WTC11 (cell line): Measurements from ENCODE around the gene LEFTY1. TPM values are rescaled to one million over a fixed set of nuclear protein-coding genes. Genes with fewer than 3 reads are reported as not detected.
A peak's percentile ranks its signal among the peaks of the same experiment; 100 is the strongest.

ENCODE experiments used
- ATAC-seq: fragments of 200-7000 bp; cut with Tn5 transposase; 2 replicates; pipeline ENCODE4 v1.10.0; 2021; ENCODE audit warnings: mild to moderate bottlenecking, moderate library complexity
- CTCF ChIA-PET: fragments of 300-600 bp; sonication (Branson Sonifier 250); formaldehyde crosslinking; loops from one replicate; lab custom pipeline; 2021; ENCODE audit warnings: antibody characterized with exemption; lab: Charles Lee
- POLR2A ChIA-PET: fragments of 350-600 bp; sonication (Branson Sonifier 250); formaldehyde crosslinking; loops from one replicate; lab custom pipeline; 2021; ENCODE audit warnings: antibody characterized with exemption; lab: Charles Lee
- DNase-seq: peaks from one replicate; pipeline ENCODE4 v3.0.0; 2021; ENCODE audit warnings: low spot score
- H3K27ac Mint-ChIP-seq: 2 replicates; pipeline ENCODE4 v1.8.0; 2021; ENCODE audit warnings: mixed read lengths
- H3K27me3 Mint-ChIP-seq: 2 replicates; pipeline ENCODE4 v1.8.0; 2021; ENCODE audit warnings: low read depth, mild to moderate bottlenecking, moderate library complexity, mixed read lengths
- H3K36me3 Mint-ChIP-seq: 2 replicates; pipeline ENCODE4 v1.8.0; 2021; ENCODE audit warnings: mixed read lengths
- H3K4me1 Mint-ChIP-seq: 2 replicates; pipeline ENCODE4 v1.8.0; 2022; ENCODE audit warnings: mixed read lengths
- H3K4me3 Mint-ChIP-seq: 2 replicates; pipeline ENCODE4 v1.8.0; 2021; ENCODE audit warnings: mild to moderate bottlenecking, moderate library complexity, mixed read lengths
- H3K9me3 Mint-ChIP-seq: 2 replicates; pipeline ENCODE4 v1.8.0; 2021; ENCODE audit warnings: mixed read lengths
- EMX1 ChIP-seq: fragments of 250-450 bp; sonication (Bioruptor Pico); IDR thresholded peaks from 2 replicates; pipeline ENCODE4 v1.8.0; 2021; ENCODE audit warnings: mild to moderate bottlenecking
- GRHL2 ChIP-seq: fragments of 250-450 bp; sonication (Bioruptor Pico); IDR thresholded peaks from 2 replicates; pipeline ENCODE4 v1.8.0; 2022; ENCODE audit warnings: mild to moderate bottlenecking, moderate library complexity; ENCODE audit not compliant: insufficient replicate concordance, severe bottlenecking
- GTF2I ChIP-seq: fragments of 250-450 bp; sonication (Bioruptor Pico); conservative IDR thresholded peaks from 2 replicates; pipeline ENCODE4 v1.4.0; 2021; ENCODE audit warnings: mild to moderate bottlenecking
- NFATC4 ChIP-seq: fragments of 250-450 bp; sonication (Bioruptor Pico); IDR thresholded peaks from 2 replicates; pipeline ENCODE4 v1.9.0; 2021; ENCODE audit warnings: mild to moderate bottlenecking
- NFE2L1 ChIP-seq: sonication (generic); formaldehyde crosslinking; IDR thresholded peaks from 2 replicates; pipeline ENCODE4 v1.8.1; 2023; ENCODE audit warnings: missing genetic modification reagents
- NR2C2 ChIP-seq: sonication (generic); formaldehyde crosslinking; IDR thresholded peaks from 2 replicates; pipeline ENCODE4 v1.8.0; 2022; ENCODE audit warnings: mild to moderate bottlenecking, missing genetic modification reagents
- NR3C1 ChIP-seq: sonication (generic); formaldehyde crosslinking; conservative IDR thresholded peaks from 2 replicates; pipeline ENCODE4 v1.8.1; 2023; ENCODE audit warnings: low read depth, mild to moderate bottlenecking, missing genetic modification reagents
- RELA ChIP-seq: sonication (generic); formaldehyde crosslinking; IDR thresholded peaks from 2 replicates; pipeline ENCODE4 v1.8.1; 2022; ENCODE audit warnings: missing genetic modification reagents, mild to moderate bottlenecking, borderline replicate concordance
- RORB ChIP-seq: fragments of 250-450 bp; sonication (Bioruptor Pico); IDR thresholded peaks from 2 replicates; pipeline ENCODE4 v1.9.0; 2021; ENCODE audit warnings: mild to moderate bottlenecking
- SMAD3 ChIP-seq: sonication (generic); formaldehyde crosslinking; IDR thresholded peaks from 2 replicates; pipeline ENCODE4 v1.8.0; 2022; ENCODE audit warnings: missing genetic modification reagents, mild to moderate bottlenecking, borderline replicate concordance
- SMAD4 ChIP-seq: sonication (generic); formaldehyde crosslinking; IDR thresholded peaks from 2 replicates; pipeline ENCODE4 v1.8.0; 2022; ENCODE audit warnings: mild to moderate bottlenecking, missing genetic modification reagents
- TEAD4 ChIP-seq: sonication (generic); formaldehyde crosslinking; IDR thresholded peaks from 2 replicates; pipeline ENCODE4 v1.8.0; 2022; ENCODE audit warnings: mild to moderate bottlenecking, missing genetic modification reagents
- ZNF138 ChIP-seq: sonication (generic); formaldehyde crosslinking; conservative IDR thresholded peaks from 2 replicates; pipeline ENCODE4 v1.8.1; 2022; ENCODE audit warnings: mild to moderate bottlenecking, moderate library complexity, missing genetic modification reagents
- total RNA-seq: library from RNA; stranded (reverse); gene quantifications from 3 replicates; pipeline ENCODE4 v1.2.3, GENCODE V29; 2021
- TF ChIP-seq, protein P1 (sequence below): sonication (generic); formaldehyde crosslinking; IDR thresholded peaks from 2 replicates; pipeline ENCODE4 v1.8.1; 2023; ENCODE audit warnings: mild to moderate bottlenecking, moderate library complexity, missing genetic modification reagents
- TF ChIP-seq, protein P2 (sequence below): sonication (generic); formaldehyde crosslinking; IDR thresholded peaks from 2 replicates; pipeline ENCODE4 v1.8.0; 2022; ENCODE audit warnings: missing genetic modification reagents
- TF ChIP-seq, protein P3 (sequence below): fragments of 250-450 bp; sonication (Bioruptor Pico); IDR thresholded peaks from 2 replicates; pipeline ENCODE4 v1.9.0; 2021; ENCODE audit warnings: moderate library complexity, mild to moderate bottlenecking, inconsistent platforms, borderline replicate concordance
- TF ChIP-seq, protein P4 (sequence below): sonication (generic); formaldehyde crosslinking; IDR thresholded peaks from 2 replicates; pipeline ENCODE4 v1.8.0; 2023; ENCODE audit warnings: missing genetic modification reagents, mild to moderate bottlenecking, borderline replicate concordance
- TF ChIP-seq, protein P5 (sequence below): sonication (generic); formaldehyde crosslinking; IDR thresholded peaks from 2 replicates; pipeline ENCODE4 v1.8.0; 2022; ENCODE audit warnings: mild to moderate bottlenecking, missing genetic modification reagents
- TF ChIP-seq, protein P6 (sequence below): sonication (generic); formaldehyde crosslinking; IDR thresholded peaks from 2 replicates; pipeline ENCODE4 v1.8.1; 2023; ENCODE audit warnings: mild to moderate bottlenecking, missing genetic modification reagents, moderate library complexity
- TF ChIP-seq, protein P7 (sequence below): sonication (generic); formaldehyde crosslinking; conservative IDR thresholded peaks from 2 replicates; pipeline ENCODE4 v1.8.1; 2023; ENCODE audit warnings: mild to moderate bottlenecking, low read depth, missing genetic modification reagents, moderate library complexity
- TF ChIP-seq, protein P8 (sequence below): sonication (generic); formaldehyde crosslinking; IDR thresholded peaks from 2 replicates; pipeline ENCODE4 v1.8.1; 2022; ENCODE audit warnings: mild to moderate bottlenecking, moderate library complexity, missing genetic modification reagents

The LEFTY1 gene
- total RNA-seq, 1 experiment from 2014 or later, result 52.9 TPM

DNA sequence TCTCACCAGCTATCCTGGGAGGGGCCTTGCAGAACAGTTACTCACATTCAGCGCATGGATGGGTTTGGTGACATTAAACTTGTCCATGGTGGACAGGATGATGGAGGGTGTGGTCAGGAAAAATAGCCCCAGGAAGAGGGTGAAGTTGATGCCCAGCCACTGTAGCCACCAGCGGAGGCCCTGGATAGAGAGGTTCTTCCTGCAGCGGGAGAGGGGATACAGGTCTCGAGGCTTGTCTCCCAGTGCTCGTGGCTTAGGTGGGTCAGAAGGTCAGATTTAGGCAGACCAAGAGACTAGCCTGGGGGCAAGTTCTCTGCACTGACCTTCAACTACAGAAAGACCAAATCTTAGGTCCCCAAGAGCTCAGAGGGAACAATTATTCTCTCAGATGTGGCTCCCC, 29.8 kb downstream of the LEFTY1 start (continued):
- TF ChIP-seq, protein P1, sequence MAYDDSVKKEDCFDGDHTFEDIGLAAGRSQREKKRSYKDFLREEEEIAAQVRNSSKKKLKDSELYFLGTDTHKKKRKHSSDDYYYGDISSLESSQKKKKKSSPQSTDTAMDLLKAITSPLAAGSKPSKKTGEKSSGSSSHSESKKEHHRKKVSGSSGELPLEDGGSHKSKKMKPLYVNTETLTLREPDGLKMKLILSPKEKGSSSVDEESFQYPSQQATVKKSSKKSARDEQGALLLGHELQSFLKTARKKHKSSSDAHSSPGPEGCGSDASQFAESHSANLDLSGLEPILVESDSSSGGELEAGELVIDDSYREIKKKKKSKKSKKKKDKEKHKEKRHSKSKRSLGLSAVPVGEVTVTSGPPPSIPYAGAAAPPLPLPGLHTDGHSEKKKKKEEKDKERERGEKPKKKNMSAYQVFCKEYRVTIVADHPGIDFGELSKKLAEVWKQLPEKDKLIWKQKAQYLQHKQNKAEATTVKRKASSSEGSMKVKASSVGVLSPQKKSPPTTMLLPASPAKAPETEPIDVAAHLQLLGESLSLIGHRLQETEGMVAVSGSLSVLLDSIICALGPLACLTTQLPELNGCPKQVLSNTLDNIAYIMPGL, result no peak
- TF ChIP-seq NFE2L1 (CRISPR knock-in tag), result no peak
- TF ChIP-seq, protein P2, sequence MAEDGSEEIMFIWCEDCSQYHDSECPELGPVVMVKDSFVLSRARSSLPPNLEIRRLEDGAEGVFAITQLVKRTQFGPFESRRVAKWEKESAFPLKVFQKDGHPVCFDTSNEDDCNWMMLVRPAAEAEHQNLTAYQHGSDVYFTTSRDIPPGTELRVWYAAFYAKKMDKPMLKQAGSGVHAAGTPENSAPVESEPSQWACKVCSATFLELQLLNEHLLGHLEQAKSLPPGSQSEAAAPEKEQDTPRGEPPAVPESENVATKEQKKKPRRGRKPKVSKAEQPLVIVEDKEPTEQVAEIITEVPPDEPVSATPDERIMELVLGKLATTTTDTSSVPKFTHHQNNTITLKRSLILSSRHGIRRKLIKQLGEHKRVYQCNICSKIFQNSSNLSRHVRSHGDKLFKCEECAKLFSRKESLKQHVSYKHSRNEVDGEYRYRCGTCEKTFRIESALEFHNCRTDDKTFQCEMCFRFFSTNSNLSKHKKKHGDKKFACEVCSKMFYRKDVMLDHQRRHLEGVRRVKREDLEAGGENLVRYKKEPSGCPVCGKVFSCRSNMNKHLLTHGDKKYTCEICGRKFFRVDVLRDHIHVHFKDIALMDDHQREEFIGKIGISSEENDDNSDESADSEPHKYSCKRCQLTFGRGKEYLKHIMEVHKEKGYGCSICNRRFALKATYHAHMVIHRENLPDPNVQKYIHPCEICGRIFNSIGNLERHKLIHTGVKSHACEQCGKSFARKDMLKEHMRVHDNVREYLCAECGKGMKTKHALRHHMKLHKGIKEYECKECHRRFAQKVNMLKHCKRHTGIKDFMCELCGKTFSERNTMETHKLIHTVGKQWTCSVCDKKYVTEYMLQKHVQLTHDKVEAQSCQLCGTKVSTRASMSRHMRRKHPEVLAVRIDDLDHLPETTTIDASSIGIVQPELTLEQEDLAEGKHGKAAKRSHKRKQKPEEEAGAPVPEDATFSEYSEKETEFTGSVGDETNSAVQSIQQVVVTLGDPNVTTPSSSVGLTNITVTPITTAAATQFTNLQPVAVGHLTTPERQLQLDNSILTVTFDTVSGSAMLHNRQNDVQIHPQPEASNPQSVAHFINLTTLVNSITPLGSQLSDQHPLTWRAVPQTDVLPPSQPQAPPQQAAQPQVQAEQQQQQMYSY (CRISPR knock-in tag), result no peak
- TF ChIP-seq, protein P3, sequence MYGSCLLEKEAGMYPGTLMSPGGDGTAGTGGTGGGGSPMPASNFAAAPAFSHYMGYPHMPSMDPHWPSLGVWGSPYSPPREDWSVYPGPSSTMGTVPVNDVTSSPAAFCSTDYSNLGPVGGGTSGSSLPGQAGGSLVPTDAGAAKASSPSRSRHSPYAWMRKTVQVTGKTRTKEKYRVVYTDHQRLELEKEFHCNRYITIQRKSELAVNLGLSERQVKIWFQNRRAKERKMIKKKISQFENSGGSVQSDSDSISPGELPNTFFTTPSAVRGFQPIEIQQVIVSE, result no peak
- no peak for TF ChIP-seq GRHL2 (CRISPR knock-in tag)
- TF ChIP-seq, protein P4, sequence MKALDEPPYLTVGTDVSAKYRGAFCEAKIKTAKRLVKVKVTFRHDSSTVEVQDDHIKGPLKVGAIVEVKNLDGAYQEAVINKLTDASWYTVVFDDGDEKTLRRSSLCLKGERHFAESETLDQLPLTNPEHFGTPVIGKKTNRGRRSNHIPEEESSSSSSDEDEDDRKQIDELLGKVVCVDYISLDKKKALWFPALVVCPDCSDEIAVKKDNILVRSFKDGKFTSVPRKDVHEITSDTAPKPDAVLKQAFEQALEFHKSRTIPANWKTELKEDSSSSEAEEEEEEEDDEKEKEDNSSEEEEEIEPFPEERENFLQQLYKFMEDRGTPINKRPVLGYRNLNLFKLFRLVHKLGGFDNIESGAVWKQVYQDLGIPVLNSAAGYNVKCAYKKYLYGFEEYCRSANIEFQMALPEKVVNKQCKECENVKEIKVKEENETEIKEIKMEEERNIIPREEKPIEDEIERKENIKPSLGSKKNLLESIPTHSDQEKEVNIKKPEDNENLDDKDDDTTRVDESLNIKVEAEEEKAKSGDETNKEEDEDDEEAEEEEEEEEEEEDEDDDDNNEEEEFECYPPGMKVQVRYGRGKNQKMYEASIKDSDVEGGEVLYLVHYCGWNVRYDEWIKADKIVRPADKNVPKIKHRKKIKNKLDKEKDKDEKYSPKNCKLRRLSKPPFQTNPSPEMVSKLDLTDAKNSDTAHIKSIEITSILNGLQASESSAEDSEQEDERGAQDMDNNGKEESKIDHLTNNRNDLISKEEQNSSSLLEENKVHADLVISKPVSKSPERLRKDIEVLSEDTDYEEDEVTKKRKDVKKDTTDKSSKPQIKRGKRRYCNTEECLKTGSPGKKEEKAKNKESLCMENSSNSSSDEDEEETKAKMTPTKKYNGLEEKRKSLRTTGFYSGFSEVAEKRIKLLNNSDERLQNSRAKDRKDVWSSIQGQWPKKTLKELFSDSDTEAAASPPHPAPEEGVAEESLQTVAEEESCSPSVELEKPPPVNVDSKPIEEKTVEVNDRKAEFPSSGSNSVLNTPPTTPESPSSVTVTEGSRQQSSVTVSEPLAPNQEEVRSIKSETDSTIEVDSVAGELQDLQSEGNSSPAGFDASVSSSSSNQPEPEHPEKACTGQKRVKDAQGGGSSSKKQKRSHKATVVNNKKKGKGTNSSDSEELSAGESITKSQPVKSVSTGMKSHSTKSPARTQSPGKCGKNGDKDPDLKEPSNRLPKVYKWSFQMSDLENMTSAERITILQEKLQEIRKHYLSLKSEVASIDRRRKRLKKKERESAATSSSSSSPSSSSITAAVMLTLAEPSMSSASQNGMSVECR, result no peak
- TF ChIP-seq GTF2I (CRISPR knock-in tag), result no peak
- TF ChIP-seq SMAD4 (CRISPR knock-in tag), result no peak
- no peak for TF ChIP-seq ZNF138 (CRISPR knock-in tag)
- TF ChIP-seq NR2C2, result no peak
- no peak for TF ChIP-seq RORB (CRISPR knock-in tag)
- TF ChIP-seq, protein P5, sequence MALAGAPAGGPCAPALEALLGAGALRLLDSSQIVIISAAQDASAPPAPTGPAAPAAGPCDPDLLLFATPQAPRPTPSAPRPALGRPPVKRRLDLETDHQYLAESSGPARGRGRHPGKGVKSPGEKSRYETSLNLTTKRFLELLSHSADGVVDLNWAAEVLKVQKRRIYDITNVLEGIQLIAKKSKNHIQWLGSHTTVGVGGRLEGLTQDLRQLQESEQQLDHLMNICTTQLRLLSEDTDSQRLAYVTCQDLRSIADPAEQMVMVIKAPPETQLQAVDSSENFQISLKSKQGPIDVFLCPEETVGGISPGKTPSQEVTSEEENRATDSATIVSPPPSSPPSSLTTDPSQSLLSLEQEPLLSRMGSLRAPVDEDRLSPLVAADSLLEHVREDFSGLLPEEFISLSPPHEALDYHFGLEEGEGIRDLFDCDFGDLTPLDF, result no peak
- TF ChIP-seq NFATC4 (CRISPR knock-in tag), result no peak
- TF ChIP-seq, all 79 proteins: peak for 0

DNA sequence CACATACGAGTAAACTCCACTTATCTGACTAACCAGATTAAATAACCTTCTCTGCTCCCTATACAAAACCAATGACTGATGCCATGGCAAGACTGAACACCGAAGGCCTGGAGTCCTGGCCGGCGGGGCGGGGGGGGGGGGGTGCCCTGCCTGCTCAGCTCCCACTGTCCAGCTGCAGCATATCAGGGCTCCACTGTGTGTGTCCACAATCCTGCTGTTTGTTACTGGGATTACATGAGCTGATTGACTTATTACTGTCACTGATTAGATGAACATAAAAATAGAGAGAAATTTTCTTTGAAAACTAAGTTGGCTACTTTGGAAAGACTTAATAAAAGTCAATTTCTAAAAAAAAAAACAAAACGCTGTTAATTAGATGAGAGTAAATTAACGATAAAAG, 31.7 kb downstream of the LEFTY1 start:
- Mint-ChIP-seq H3K36me3 (peaks cover 86% of the 10 kb centered on the region), H3K4me3 (no peak overlapping the region), H3K9me3 (peaks cover 3% of the 10 kb centered on the region; the same call in 1 of the 2 replicates), H3K27me3 (no peaks in the 10 kb centered on the region), H3K27ac (peak overlapping the region; percentile 15; the same call in 1 of the 2 replicates), H3K4me1 (no peaks in the 10 kb centered on the region)
- DNase-seq (no peak), ATAC-seq (no peak)
- TF ChIP-seq TEAD4 (CRISPR knock-in tag) (no peak), RELA (no peak), SMAD3 (CRISPR knock-in tag) (no peak), EMX1 (CRISPR knock-in tag) (no peak), NR3C1 (CRISPR knock-in tag) (no peak)
- TF ChIP-seq, protein P6, sequence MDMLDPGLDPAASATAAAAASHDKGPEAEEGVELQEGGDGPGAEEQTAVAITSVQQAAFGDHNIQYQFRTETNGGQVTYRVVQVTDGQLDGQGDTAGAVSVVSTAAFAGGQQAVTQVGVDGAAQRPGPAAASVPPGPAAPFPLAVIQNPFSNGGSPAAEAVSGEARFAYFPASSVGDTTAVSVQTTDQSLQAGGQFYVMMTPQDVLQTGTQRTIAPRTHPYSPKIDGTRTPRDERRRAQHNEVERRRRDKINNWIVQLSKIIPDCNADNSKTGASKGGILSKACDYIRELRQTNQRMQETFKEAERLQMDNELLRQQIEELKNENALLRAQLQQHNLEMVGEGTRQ (CRISPR knock-in tag), result no peak
- TF ChIP-seq, protein P7, sequence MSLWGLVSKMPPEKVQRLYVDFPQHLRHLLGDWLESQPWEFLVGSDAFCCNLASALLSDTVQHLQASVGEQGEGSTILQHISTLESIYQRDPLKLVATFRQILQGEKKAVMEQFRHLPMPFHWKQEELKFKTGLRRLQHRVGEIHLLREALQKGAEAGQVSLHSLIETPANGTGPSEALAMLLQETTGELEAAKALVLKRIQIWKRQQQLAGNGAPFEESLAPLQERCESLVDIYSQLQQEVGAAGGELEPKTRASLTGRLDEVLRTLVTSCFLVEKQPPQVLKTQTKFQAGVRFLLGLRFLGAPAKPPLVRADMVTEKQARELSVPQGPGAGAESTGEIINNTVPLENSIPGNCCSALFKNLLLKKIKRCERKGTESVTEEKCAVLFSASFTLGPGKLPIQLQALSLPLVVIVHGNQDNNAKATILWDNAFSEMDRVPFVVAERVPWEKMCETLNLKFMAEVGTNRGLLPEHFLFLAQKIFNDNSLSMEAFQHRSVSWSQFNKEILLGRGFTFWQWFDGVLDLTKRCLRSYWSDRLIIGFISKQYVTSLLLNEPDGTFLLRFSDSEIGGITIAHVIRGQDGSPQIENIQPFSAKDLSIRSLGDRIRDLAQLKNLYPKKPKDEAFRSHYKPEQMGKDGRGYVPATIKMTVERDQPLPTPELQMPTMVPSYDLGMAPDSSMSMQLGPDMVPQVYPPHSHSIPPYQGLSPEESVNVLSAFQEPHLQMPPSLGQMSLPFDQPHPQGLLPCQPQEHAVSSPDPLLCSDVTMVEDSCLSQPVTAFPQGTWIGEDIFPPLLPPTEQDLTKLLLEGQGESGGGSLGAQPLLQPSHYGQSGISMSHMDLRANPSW (CRISPR knock-in tag), result no peak
- TF ChIP-seq, protein P8, sequence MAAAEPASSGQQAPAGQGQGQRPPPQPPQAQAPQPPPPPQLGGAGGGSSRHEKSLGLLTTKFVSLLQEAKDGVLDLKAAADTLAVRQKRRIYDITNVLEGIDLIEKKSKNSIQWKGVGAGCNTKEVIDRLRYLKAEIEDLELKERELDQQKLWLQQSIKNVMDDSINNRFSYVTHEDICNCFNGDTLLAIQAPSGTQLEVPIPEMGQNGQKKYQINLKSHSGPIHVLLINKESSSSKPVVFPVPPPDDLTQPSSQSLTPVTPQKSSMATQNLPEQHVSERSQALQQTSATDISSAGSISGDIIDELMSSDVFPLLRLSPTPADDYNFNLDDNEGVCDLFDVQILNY, result no peak
- CTCF ChIA-PET, result interaction anchor here (0.6 to 1.3 kb wide), 7 partner anchors 53 to 414 kb away, joined by 3 to 7 read pairs (median 5); no protein-coding TSS in a partner anchor
- POLR2A ChIA-PET, result no interaction called here
